Caco-2 (cell line): ENCODE measurements around the gene CCDC112. TPM values are rescaled to one million over a fixed set of nuclear protein-coding genes. Genes with fewer than 3 reads are reported as not detected.

ENCODE experiments used
- BruUV-seq: library from RNA; stranded (reverse); fragments of 400-500 nt; replicated peaks from 2 replicates; lab custom pipeline; 2021; lab: Mats Ljungman, UMichigan
- CTCF ChIA-PET: fragments of 300-600 bp; sonication (Branson Sonifier 250); formaldehyde crosslinking; loops from one replicate; lab custom pipeline; 2022; ENCODE audit warnings: antibody characterized with exemption; lab: Charles Lee
- POLR2A ChIA-PET: fragments of 300-600 bp; sonication (Branson Sonifier 250); formaldehyde crosslinking; loops from one replicate; lab custom pipeline; 2022; ENCODE audit warnings: antibody characterized with exemption; lab: Charles Lee
- DNase-seq, 2 experiments: peaks; one replicate each; pipeline versions ENCODE4 v3.0.0 to v3.0.0-alpha.2; 2020 to 2022
- H3K27me3 ChIP-seq: replicated peaks from 2 replicates; pipeline ENCODE4 v1.6.0; 2011; ENCODE audit warnings: low read length; ENCODE audit not compliant: control insufficient read depth, insufficient read depth
- H3K36me3 ChIP-seq: 2 replicates; pipeline ENCODE4 v1.5.1; 2011; ENCODE audit warnings: low read length; ENCODE audit not compliant: control insufficient read depth, insufficient read depth
- H3K4me1 ChIP-seq: fragments of 250-450 bp; sonication (Bioruptor Pico); 2 replicates; pipeline ENCODE4 v1.5.1; 2020; ENCODE audit warnings: mild to moderate bottlenecking
- H3K4me3 ChIP-seq: 2 replicates; pipeline ENCODE4 v1.5.1; 2011; ENCODE audit warnings: low read depth, mild to moderate bottlenecking, control low read depth, low read length
- H3K9me3 ChIP-seq: fragments of 250-450 bp; sonication (Bioruptor Pico); 2 replicates; pipeline ENCODE4 v1.5.1; 2020; ENCODE audit warnings: mild to moderate bottlenecking, moderate library complexity
- H3K27ac Mint-ChIP-seq: one replicate; pipeline ENCODE4 v1.8.0; 2022; ENCODE audit warnings: mixed read lengths; ENCODE audit not compliant: unreplicated experiment
- H3K27me3 Mint-ChIP-seq: one replicate; pipeline ENCODE4 v1.8.0; 2022; ENCODE audit warnings: mixed read lengths; ENCODE audit not compliant: insufficient read depth, unreplicated experiment
- H3K36me3 Mint-ChIP-seq: one replicate; pipeline ENCODE4 v1.8.0; 2022; ENCODE audit warnings: mild to moderate bottlenecking, mixed read lengths; ENCODE audit not compliant: insufficient read depth, unreplicated experiment
- H3K4me1 Mint-ChIP-seq: one replicate; pipeline ENCODE4 v1.8.0; 2022; ENCODE audit warnings: low read depth, mixed read lengths; ENCODE audit not compliant: unreplicated experiment
- H3K4me3 Mint-ChIP-seq: one replicate; pipeline ENCODE4 v1.8.0; 2022; ENCODE audit warnings: mild to moderate bottlenecking, moderate library complexity, mixed read lengths; ENCODE audit not compliant: unreplicated experiment
- H3K9me3 Mint-ChIP-seq: one replicate; pipeline ENCODE4 v1.8.0; 2022; ENCODE audit warnings: mixed read lengths; ENCODE audit not compliant: unreplicated experiment
- intact Hi-C: fragments of 100-400 bp; cut with micrococcal nuclease; formaldehyde crosslinking; loops from one replicate; pipeline ENCODE4 v1.10.0; 2022; ENCODE audit not compliant: unreplicated experiment
- total RNA-seq: library from RNA; stranded (reverse); gene quantifications from 2 replicates; pipeline ENCODE4 v1.2.3, GENCODE V29; 2022
- TF ChIP-seq, protein P1 (sequence below), 2 experiments: fragments of 200-600 bp in 1 of 2; IDR thresholded peaks; 1 replicate in 1 of 2; 2 replicates in 1 of 2; pipeline versions ENCODE4 v1.5.1 to v1.8.0; 2011 to 2022; ENCODE audit warnings: antibody characterized with exemption in 1 of 2, control low read depth in 1 of 2, inconsistent platforms in 1 of 2, low read depth in 1 of 2, low read length in 1 of 2, mild to moderate bottlenecking in 1 of 2, moderate library complexity in 1 of 2; ENCODE audit not compliant: insufficient read depth in 1 of 2, severe bottlenecking in 1 of 2, unreplicated experiment in 1 of 2

The CCDC112 gene
- total RNA-seq, 1 experiment from 2014 or later: 2.9 TPM

DNA sequence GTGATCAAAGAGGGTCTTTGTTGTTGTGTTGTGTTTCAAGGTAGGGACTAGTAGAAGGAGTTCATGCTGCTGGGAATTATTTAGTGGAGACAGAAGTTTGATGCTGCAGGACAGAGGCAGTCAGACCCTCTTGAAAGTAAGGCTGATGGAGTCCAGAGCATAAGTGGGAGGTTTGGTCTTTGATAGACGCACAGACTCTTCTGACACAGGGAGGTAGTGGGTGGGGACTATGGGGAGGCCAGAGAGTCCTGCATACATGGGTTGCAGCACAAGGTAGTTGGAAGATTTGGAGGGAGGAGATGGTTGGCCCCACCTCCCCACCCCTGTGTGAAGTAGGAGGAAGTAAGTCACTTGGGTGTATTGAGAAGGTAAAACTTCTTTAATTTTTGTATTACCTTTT is 2.4 kb upstream of the CCDC112 start:
- intact Hi-C loops: no loop called here
- ChIA-PET POLR2A (no interaction called here), CTCF (no interaction called here)
- Histone ChIP-seq H3K9me3 (no peaks in the 10 kb centered on the region), H3K4me1 (no peaks in the 10 kb centered on the region), H3K27me3 (no peaks in the 10 kb centered on the region; the same call in 1 of the 2 replicates), H3K4me3 (no peak overlapping the region), H3K36me3 (no peaks in the 10 kb centered on the region)
- H3K4me1 Mint-ChIP-seq: no peaks in the 10 kb centered on the region
- DNase-seq: no peak
- BruUV-seq: no TSS peak
- H3K4me3 Mint-ChIP-seq: no peak overlapping the region
- TF ChIP-seq, protein P1, sequence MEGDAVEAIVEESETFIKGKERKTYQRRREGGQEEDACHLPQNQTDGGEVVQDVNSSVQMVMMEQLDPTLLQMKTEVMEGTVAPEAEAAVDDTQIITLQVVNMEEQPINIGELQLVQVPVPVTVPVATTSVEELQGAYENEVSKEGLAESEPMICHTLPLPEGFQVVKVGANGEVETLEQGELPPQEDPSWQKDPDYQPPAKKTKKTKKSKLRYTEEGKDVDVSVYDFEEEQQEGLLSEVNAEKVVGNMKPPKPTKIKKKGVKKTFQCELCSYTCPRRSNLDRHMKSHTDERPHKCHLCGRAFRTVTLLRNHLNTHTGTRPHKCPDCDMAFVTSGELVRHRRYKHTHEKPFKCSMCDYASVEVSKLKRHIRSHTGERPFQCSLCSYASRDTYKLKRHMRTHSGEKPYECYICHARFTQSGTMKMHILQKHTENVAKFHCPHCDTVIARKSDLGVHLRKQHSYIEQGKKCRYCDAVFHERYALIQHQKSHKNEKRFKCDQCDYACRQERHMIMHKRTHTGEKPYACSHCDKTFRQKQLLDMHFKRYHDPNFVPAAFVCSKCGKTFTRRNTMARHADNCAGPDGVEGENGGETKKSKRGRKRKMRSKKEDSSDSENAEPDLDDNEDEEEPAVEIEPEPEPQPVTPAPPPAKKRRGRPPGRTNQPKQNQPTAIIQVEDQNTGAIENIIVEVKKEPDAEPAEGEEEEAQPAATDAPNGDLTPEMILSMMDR (IDR thresholded peaks at IDR 0.05; ENCODE audit: insufficient read depth in 1 of 2, low read depth in 1 of 2, low read length in 1 of 2, severe bottlenecking in 1 of 2, unreplicated experiment in 1 of 2): no peak
- peaks cover 13% of the 10 kb centered on the region for H3K27me3 Mint-ChIP-seq
- no peak overlapping the region for H3K27ac Mint-ChIP-seq
- no peaks in the 10 kb centered on the region for H3K36me3 Mint-ChIP-seq
- no peaks in the 10 kb centered on the region for H3K9me3 Mint-ChIP-seq

DNA sequence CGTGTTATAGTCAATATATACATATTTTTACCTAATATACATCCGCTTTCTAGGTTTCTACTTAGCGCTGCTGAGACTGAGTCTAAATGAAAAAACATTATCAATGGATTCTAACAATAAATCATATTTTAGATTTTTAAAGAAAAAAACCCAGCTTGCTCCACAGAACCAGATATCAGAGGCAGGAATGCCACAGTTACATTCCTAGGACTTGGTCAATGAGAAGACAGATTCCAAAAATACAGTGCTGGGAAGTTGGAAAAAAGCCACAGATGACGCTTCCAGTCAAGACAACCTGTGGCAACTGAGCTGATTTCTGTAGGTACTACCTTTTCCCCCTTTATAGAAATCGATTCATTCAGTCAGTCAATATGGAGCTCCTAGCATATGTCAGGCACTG is 577 bp upstream of the CCDC112 start:
- Mint-ChIP-seq H3K27ac (no peak overlapping the region), H3K4me3 (no peak overlapping the region), H3K9me3 (no peaks in the 10 kb centered on the region), H3K36me3 (no peaks in the 10 kb centered on the region), H3K4me1 (no peaks in the 10 kb centered on the region), H3K27me3 (peaks cover 7% of the 10 kb centered on the region)
- H3K9me3 ChIP-seq: no peaks in the 10 kb centered on the region
- H3K36me3 ChIP-seq: no peaks in the 10 kb centered on the region
- no peak for DNase-seq
- BruUV-seq: no TSS peak
- no peaks in the 10 kb centered on the region for H3K4me1 ChIP-seq
- POLR2A ChIA-PET: no interaction called here
- CTCF ChIA-PET: no interaction called here
- H3K4me3 ChIP-seq: peak overlapping the region; percentile 21
- TF ChIP-seq, protein P1 (IDR thresholded peaks at IDR 0.05; ENCODE audit: insufficient read depth in 1 of 2, low read depth in 1 of 2, low read length in 1 of 2, severe bottlenecking in 1 of 2, unreplicated experiment in 1 of 2): no peak
- H3K27me3 ChIP-seq: no peaks in the 10 kb centered on the region
- intact Hi-C loops: loop anchor here (2.0 kb wide), 1 partner anchor 34 kb away; the partner anchor contains the start of gene PGGT1B

DNA sequence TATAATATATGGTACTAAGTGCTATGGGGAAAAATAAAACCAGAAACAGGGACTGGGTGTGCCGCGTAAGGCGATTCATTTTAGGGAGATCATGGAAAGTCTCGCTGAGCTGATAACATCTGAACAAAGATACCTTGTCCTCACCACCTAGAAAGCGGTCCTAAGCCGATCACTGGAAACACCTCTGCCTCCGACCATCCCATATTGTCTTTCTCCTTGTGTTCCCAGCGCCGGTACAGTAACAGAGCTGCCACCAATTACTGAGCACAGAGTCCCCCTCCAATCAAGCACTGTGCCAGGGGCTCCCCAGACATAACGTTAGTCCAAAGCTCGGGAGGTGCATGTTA is 704 bp downstream of the CCDC112 start:
- ChIA-PET POLR2A (interaction anchor here (0.7 kb wide), 1 partner anchor 341 kb away, joined by 4 read pairs; no protein-coding TSS in a partner anchor), CTCF (interaction anchor here (0.8 kb wide), 1 partner anchor 196 kb away, joined by 3 read pairs; no protein-coding TSS in a partner anchor)
- H3K4me1 Mint-ChIP-seq: no peaks in the 10 kb centered on the region
- H3K36me3 ChIP-seq: no peaks in the 10 kb centered on the region
- H3K27me3 Mint-ChIP-seq: peaks cover 9% of the 10 kb centered on the region
- H3K4me3 Mint-ChIP-seq: peak overlapping the region; percentile 69
- BruUV-seq: no TSS peak
- H3K4me1 ChIP-seq: no peaks in the 10 kb centered on the region
- no peak overlapping the region for H3K27ac Mint-ChIP-seq
- TF ChIP-seq, protein P1 (IDR thresholded peaks at IDR 0.05; ENCODE audit: insufficient read depth in 1 of 2, low read depth in 1 of 2, low read length in 1 of 2, severe bottlenecking in 1 of 2, unreplicated experiment in 1 of 2): no peak
- no peaks in the 10 kb centered on the region for H3K9me3 Mint-ChIP-seq
- H3K27me3 ChIP-seq: no peaks in the 10 kb centered on the region
- no peak for DNase-seq
- peak overlapping the region; percentile 48 for H3K4me3 ChIP-seq
- intact Hi-C loops: loop anchor here (2.0 kb wide), 1 partner anchor 33 kb away; the partner anchor contains the start of gene PGGT1B
- H3K36me3 Mint-ChIP-seq: no peaks in the 10 kb centered on the region
- H3K9me3 ChIP-seq: no peaks in the 10 kb centered on the region
